NK-92 (cell line): ENCODE data around the gene SCUBE1.

ENCODE experiments used
- DNase-seq: peaks from one replicate; lab custom pipeline; 2025; ENCODE audit not compliant: unreplicated experiment; lab: John Stamatoyannopoulos, UW

The SCUBE1 gene

DNA sequence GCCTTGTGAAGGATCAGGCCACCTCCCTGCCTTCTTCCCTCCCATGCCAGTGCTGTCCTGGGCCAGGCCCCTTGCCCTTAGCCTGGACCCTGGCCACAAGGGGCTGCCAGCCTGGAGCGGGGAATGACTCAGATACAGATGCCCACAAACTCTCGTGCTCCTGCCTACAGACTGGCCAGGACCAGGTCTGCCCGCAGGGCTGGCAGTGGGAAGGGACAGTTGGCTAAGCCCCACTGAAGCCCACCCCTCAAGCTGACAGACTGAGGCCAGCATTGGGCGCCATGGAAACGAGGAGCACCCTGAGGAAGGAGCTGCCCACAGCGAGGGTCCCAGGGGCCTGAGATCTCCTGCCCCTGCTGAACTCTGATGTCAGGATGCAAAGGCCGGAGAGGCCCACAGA is 14.1 kb downstream of the SCUBE1 start:
- no peak for DNase-seq

DNA sequence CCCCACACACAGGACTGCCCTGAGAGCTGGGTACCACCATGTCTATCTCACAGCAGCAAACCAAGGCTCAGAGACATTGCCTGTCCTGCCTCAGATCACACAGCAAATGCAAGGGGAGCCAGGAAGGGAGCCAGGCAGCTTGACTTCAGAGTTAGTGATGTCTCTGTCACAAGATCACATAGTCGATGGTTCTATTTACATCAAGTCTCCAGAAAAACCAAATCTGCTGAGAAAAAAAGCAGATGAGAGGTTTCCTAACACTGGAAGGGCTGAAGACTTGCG is 16.1 kb downstream of the SCUBE1 start:
- DNase-seq, result no peak

DNA sequence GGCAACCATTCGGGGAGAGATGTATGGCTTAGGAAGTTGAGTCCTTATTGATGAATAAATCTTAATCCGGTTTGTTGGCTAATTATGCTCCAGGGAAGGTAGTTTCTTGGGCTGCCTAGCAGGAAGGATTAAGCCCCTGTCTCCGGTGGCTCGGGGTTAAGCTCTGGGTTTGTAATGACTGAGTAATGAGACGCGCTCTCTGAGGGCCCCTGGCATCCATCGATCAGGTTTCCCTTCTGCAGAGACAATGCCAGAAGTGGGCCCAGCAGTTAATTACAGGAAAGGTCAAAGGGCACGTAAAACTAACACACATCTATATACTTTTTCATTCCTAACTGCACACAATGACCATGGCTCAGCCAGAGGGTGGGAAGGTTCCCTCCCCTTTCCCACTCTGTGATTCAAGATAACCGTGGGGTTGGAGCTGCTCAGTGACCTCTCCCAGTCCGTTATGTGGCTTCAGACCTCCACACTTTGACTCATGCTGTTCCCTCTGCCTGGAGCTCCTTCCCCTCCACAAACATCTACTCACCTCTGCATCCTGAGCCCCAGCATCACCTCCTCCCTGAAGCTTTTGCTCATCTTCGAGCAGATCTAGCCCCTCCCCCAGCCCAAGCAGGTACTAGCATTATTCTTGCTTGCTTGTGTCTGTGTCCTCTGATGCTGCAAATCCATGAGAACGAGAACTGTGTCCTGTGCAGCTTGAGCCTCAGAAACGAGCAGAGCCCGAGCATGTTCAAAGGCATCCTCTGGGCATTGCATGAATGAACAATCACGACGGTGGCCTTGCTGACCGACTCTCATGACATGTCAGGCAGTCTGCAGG is 16.6 kb downstream of the SCUBE1 start:
- no peak for DNase-seq

DNA sequence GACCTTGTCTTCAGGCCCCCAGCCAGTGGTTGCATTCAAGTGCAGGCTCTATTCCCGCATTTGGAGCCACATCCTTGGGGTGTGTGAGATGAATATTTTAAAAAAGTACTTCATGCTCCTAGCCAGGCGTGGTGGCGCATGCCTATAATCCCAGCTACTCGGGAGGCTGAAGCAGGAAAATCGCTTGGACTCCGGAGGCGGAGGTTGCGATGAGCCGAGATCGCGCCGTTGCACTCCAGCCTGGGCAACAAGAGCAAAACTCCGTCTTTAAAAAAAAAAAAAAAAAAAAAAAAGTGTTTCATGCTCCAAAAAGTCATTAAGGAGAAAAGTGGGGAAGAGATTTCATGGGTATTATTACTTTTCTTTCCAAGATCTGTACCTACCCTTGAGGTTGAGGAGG is 18.0 kb downstream of the SCUBE1 start:
- DNase-seq, result no peak

DNA sequence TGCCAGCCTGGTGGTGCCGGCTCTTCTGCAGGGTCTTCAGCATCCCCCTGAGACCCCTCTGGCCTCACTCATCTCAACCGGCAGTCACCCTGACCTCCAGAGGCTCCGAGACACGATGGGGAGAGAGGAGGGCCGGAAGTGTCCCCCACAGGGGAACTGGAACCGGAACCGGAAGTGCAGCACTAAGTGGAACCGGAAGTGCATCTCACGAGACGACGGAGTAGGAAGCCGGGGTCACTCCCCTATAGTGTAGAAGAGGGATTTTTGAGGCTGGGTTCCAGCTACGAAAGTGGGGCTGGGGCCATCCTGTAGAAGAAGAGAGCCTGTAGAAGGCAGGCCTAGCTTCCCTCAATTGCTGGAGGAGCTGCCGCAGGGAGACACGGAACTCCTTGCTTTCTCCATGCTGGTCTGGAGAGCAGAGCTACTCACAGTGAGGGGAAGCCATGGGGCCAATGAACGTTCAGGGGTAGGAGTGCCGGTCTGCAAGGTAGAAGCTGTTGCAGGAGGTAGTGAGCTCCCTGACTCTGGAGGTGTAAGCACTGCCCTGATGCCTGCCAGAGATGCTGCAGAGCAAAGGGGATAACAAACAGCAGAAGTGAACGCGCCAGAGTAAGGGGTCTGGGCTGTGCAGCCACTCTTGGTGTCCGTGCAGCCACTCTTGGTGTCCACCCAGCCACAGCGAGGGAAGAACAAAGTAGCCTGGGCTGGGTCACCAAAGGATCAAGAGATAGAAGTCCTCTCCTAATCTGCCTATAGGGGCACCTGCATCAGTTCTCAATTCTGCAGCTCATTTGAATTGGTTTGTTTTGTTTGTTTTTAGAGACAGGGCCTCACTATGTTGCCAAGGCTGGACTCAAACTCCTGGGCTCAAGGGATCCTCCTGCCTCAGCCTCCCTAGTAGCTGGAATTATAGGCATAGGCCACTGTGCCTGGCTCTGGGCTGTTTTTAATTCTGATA is 21.9 kb downstream of the SCUBE1 start:
- no peak for DNase-seq

GRCh38 chr22:43319661-43320486 is 23.3 kb downstream of the SCUBE1 start:
- no peak for DNase-seq

GRCh38 chr22:43317239-43317638 is 25.9 kb downstream of the SCUBE1 start:
- DNase-seq, result no peak

DNA sequence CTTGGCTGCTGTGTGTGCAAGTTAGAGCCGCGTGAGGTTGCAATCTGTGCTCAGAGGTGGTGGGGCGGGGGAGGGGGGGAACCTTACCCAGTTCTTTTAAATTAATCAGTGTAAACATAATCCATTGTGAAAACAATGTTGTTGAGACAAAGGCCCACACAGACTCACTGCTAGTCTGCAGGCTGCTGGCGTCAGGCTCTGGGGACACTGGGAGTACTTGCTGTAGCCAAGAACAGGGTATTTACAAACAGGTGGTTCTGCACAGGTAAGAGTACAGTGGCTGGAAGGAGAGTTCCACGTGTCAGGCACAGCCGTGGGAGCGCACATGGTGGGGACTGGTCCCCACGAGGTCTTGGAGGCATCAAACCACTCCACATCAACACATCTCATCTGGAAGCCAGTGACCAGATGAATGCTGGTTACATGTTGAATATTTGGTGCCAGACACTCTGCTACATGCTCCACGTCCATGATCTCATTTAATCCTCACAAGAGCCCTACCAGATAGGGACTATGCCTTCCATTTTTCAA is 27.4 kb downstream of the SCUBE1 start:
- DNase-seq, result no peak

- no peak for DNase-seq
These were observed 28.6 kb downstream of the SCUBE1 start for GRCh38 chr22:43314611-43315010.

DNA sequence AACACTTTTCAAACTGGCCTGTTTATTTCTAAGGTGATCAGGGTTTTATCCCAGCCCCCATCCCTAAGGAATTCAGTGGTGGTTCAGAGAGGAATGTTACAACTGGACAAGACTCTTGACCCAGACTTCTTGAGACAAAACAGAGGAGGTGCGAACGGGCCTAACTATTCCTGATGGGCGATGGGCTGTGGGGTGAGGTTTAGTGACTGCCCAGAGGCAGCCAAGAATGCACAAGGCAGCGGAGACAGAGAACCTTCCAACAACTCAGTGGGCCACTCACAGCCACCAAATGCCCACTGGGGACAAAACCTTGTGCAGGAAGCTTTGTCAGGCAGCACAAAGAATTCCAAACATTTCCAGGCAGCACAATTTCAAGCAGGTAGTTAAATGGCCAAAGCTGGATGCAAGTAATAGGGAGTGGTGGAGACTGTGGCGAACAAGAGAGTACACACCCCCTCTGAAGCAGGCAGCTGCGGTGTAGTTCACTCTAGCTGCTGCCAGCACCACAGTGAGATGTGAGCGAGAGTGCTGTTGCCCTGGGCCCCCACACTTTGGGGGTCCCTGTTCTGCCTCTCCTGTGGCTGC is 29.2 kb downstream of the SCUBE1 start:
- no peak for DNase-seq

DNA sequence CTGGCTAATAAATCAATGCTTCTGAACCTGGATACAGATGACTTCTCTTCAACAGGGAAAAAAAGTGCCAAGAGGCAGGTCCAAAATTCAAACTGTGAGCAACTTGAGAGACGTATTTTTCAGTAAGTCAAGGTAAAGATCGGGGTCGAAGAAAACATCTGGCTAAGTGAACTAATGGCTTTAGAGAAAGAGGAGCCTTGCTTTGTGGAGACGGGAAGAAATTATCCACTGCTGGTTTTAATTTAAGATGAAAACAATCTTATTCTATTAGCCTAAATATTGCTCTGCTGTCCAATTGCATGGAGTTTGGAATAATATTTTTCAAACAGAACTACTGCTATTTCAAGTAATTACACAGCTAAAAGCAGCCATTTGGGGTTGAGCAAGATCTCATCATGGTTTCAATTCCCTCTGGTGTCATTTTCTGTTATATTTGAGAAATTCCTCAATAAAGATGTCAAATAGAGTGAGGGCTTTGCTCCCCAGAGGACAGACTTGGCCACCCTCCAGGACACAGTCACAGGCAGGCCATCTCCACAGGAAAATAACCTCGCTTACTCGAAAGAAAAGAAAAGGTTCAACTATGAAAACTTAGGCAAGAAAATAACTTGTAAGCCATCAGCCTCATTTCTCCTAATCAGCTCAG is 29.8 kb downstream of the SCUBE1 start:
- no peak for DNase-seq

DNA sequence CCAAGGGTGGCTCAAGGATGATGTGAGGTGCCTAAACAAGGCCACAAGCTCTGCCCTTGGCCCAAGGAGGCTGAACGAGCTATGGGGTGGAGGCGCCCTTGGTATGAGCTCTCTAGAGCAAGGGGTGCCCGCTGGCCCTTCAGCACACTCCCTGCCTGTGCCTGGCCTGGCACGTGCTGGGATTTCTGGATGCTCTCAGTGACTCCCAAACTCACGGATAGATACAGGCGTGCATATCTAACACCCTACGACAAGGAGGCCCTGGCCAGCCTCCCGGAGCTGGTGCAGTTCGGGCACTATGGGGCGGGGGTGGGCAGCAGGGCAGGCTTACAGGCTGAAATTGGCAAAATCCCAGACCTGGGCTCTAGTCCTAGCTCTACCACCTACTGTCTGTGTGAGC is 30.6 kb downstream of the SCUBE1 start:
- DNase-seq, result no peak

GRCh38 chr22:43310798-43311197 is 32.4 kb downstream of the SCUBE1 start:
- no peak for DNase-seq

DNA sequence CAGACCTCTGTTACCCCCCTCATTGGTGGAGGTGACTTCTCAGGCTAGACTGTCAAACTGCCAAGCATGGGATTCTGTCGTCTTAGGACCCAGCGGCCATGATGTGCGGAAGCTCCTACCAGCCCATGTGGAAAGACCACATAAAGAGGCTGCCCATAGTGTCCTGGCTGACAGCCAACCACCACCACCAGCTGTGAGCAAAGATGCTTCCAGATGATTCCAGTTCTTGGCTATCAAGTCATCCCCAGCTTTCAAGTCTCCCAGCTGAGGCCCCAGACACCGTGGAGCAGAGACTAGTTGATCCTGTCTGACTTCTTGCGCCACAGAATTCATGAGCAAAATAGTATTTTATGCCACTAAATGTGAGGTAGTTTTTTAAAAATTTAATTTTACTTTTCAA is 32.9 kb downstream of the SCUBE1 start:
- no peak for DNase-seq

- no peak for DNase-seq
These were observed 34.3 kb downstream of the SCUBE1 start for GRCh38 chr22:43308836-43309235.

- DNase-seq, result no peak
These were observed 34.9 kb downstream of the SCUBE1 start for GRCh38 chr22:43308060-43308830.

DNA sequence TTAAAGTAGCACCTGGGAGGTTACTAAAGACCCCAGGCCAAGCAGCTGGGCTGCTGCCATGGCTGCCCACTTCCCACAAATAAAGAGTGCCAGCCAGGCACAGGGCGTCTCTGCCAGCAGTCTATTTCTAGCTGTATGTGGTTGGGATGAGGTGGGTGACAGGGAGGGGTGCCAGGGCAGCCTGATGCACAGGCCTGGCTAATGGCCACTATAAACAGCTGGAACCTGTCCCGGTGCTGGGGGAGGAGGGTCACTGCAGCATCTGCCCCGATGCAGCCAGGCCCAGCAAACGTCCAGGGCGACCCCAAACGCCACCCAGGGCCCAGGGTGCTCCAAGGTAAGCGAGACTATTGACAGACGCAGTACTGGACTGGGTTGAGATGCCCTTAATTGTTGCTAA is 37.4 kb downstream of the SCUBE1 start:
- DNase-seq, result no peak

- DNase-seq, result no peak
These were observed 38.2 kb downstream of the SCUBE1 start for GRCh38 chr22:43304831-43305590.

DNA sequence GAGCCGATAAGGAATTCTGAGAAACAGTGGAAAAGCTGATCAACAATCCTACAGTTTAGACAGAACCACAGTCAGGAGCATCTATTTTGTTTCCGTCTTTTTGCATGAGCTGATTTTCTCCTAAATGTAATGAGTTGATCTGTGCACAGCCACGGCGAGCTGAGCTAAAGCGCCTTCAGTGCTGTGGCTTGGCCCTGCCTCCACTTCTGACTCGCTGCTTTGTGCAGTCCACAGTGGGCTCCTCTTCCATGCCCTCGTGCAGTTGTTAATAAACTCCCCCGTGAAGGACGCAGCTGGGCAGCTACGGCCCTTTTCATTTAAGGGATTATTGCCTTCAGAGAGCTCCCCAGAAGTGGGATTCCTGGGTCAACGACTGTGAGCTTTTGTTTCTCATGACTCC is 39.4 kb downstream of the SCUBE1 start:
- DNase-seq, result no peak
